Right ventricle myocardium inferior (tissue), 1 donor: Measurements from ENCODE around the gene CCDC149. TPM values are rescaled to one million over a fixed set of nuclear protein-coding genes. Genes with fewer than 3 reads are reported as not detected.

Experiments
- ATAC-seq: fragments of 200-7000 bp; cut with Tn5 transposase; one replicate; pipeline ENCODE4 v1.9.1; 2020; ENCODE audit warnings: mild to moderate bottlenecking, moderate library complexity
- DNase-seq: peaks from one replicate; pipeline ENCODE4 v3.0.0; 2021; ENCODE audit errors: missing footprints
- intact Hi-C: fragments of 100-400 bp; cut with DNase I; formaldehyde crosslinking; loops from one replicate; pipeline ENCODE4 v1.11.0; 2022
- total RNA-seq: library from RNA; stranded (reverse); fragmentation: NEBNext Ultra II Directional; extraction: Animal tissue kit (Norgen Biotek cat#: 25700); gene quantifications from one replicate; pipeline ENCODE4 v1.2.1, GENCODE V29; 2021
- donor health status: DM: no; HTN: yes; CAD: no; lungs with severe emphysema.

Gene CCDC149
- total RNA-seq, 1 donor from 2014 or later: 11.4 TPM

GRCh38 chr4:24772061-24772705 lies 140.7 kb downstream of the CCDC149 start:
- ATAC-seq (no peak), DNase-seq (no peak)
- intact Hi-C loops: no loop called here

GRCh38 chr4:24771241-24771640 lies 141.6 kb downstream of the CCDC149 start:
- DNase-seq (no peak), ATAC-seq (no peak)
- intact Hi-C loops: no loop called here

GRCh38 chr4:24770667-24771066 lies 142.2 kb downstream of the CCDC149 start:
- ATAC-seq: no peak
- DNase-seq: no peak
- intact Hi-C loops: no loop called here

- DNase-seq (no peak), ATAC-seq (no peak)
- intact Hi-C loops: no loop called here
Observed at GRCh38 chr4:24770032-24770584, 142.7 kb downstream of the CCDC149 start.

- DNase-seq: no peak
- no peak for ATAC-seq
- intact Hi-C loops: no loop called here
Observed at GRCh38 chr4:24769571-24769970, 143.3 kb downstream of the CCDC149 start.

- DNase-seq: no peak
- ATAC-seq: no peak
- intact Hi-C loops: no loop called here
Observed at GRCh38 chr4:24768604-24769003, 144.2 kb downstream of the CCDC149 start.

GRCh38 chr4:24768006-24768405 lies 144.8 kb downstream of the CCDC149 start:
- DNase-seq (no peak), ATAC-seq (no peak)
- intact Hi-C loops: no loop called here

- no peak for ATAC-seq
- DNase-seq: no peak
Observed at GRCh38 chr4:24765376-24765988, 147.4 kb downstream of the CCDC149 start.

GRCh38 chr4:24764345-24764744 lies 148.5 kb downstream of the CCDC149 start:
- DNase-seq (no peak), ATAC-seq (no peak)
- intact Hi-C loops: no loop called here

More at GRCh38 chr4:24765376-24765988, 147.4 kb downstream of the CCDC149 start:
- intact Hi-C loops: no loop called here

- intact Hi-C loops: no loop called here
- DNase-seq: no peak
- no peak for ATAC-seq
Observed at GRCh38 chr4:24763631-24764297, 149.1 kb downstream of the CCDC149 start.

Other genes starting within 250 kb of the CCDC149 start
- gene SOD3, start 117.5 kb downstream of the CCDC149 start, total RNA-seq: 63.4 TPM
- gene LGI2, start 117.9 kb upstream of the CCDC149 start, total RNA-seq: 3.6 TPM
- gene SEPSECS, start 247.4 kb upstream of the CCDC149 start, total RNA-seq: 5.4 TPM